GM12892 (cell line): ENCODE measurements around the gene ATP9A.

Experiments
- POLR2AphosphoS5 ChIP-seq: IDR thresholded peaks from 2 replicates; pipeline ENCODE4 v1.6.1; 2011; ENCODE audit warnings: low read depth, low read length, control low read depth
- TAF1 ChIP-seq: IDR thresholded peaks from 2 replicates; pipeline ENCODE4 v1.6.1; 2011; ENCODE audit warnings: low read depth, mild to moderate bottlenecking, control low read depth, low read length, borderline replicate concordance

- TF ChIP-seq POLR2AphosphoS5 (no peak), TAF1 (no peak)
These were observed 106.5 kb downstream of the ATP9A start for GRCh38 chr20:51661609-51662178.
